GM12878 (cell line): Measurements from ENCODE around the gene SLC7A1.

Experiments
- CEBPB ChIP-seq, 2 experiments: fragments of 150-350 bp in 1 of 2; IDR thresholded peaks; 2 replicates each; pipeline ENCODE4 v1.6.1; 2012 to 2014; ENCODE audit warnings: low read depth in 2 of 2, low read length in 2 of 2, borderline replicate concordance in 1 of 2, inconsistent platforms in 1 of 2
- EZH2 ChIP-seq: IDR thresholded peaks from 2 replicates; pipeline ENCODE4 v1.6.1; 2012; ENCODE audit warnings: low read depth, mild to moderate bottlenecking, control low read depth, inconsistent platforms, low read length, borderline replicate concordance; ENCODE audit not compliant: control insufficient read depth
- TCF12 ChIP-seq: IDR thresholded peaks from 2 replicates; pipeline ENCODE4 v1.6.1; 2011; ENCODE audit warnings: low read depth, mild to moderate bottlenecking, low read length
- USF2 ChIP-seq: IDR thresholded peaks from 2 replicates; pipeline ENCODE4 v1.6.1; 2011; ENCODE audit warnings: low read depth, low read length, improper control_type of control experiment, borderline replicate concordance
- TF ChIP-seq, protein P1 (sequence below), 3 experiments: IDR thresholded peaks in 2 of 3; conservative IDR thresholded peaks in 1 of 3; 2 replicates each; pipeline ENCODE4 v1.5.1; 2011; ENCODE audit warnings: low read depth in 3 of 3, low read length in 3 of 3, mild to moderate bottlenecking in 3 of 3, control low read depth in 2 of 3, moderate library complexity in 2 of 3, inconsistent platforms in 1 of 3, mixed read lengths in 1 of 3; ENCODE audit not compliant: control insufficient read depth in 2 of 3, insufficient read depth in 1 of 3; ENCODE audit errors: extremely low read depth in 1 of 3

GRCh38 chr13:29546662-29547061, 48.8 kb downstream of the SLC7A1 start:
- no peak for TF ChIP-seq TCF12
- TF ChIP-seq, protein P1, sequence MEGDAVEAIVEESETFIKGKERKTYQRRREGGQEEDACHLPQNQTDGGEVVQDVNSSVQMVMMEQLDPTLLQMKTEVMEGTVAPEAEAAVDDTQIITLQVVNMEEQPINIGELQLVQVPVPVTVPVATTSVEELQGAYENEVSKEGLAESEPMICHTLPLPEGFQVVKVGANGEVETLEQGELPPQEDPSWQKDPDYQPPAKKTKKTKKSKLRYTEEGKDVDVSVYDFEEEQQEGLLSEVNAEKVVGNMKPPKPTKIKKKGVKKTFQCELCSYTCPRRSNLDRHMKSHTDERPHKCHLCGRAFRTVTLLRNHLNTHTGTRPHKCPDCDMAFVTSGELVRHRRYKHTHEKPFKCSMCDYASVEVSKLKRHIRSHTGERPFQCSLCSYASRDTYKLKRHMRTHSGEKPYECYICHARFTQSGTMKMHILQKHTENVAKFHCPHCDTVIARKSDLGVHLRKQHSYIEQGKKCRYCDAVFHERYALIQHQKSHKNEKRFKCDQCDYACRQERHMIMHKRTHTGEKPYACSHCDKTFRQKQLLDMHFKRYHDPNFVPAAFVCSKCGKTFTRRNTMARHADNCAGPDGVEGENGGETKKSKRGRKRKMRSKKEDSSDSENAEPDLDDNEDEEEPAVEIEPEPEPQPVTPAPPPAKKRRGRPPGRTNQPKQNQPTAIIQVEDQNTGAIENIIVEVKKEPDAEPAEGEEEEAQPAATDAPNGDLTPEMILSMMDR (IDR thresholded peaks at IDR 0.05 in 2 of 3, conservative IDR thresholded peaks at IDR 0.05 in 1 of 3; ENCODE audit: control insufficient read depth in 2 of 3, extremely low read depth in 1 of 3, insufficient read depth in 1 of 3, low read depth in 3 of 3, low read length in 3 of 3): no peak
- TF ChIP-seq EZH2: no peak
- no peak for TF ChIP-seq USF2
- TF ChIP-seq CEBPB (IDR thresholded peaks at IDR 0.05; ENCODE audit: borderline replicate concordance in 1 of 2, low read depth in 2 of 2, low read length in 2 of 2): no peak
